HepG2 (cell line): ENCODE data around the gene SHC1. TPM values are rescaled to one million over a fixed set of nuclear protein-coding genes. Genes with fewer than 3 reads are reported as not detected.

Source experiments
- ARNT ChIP-seq: fragments of 450-650 bp; IDR thresholded peaks from 2 replicates; pipeline ENCODE4 v1.6.1; 2017
- CEBPG ChIP-seq: IDR thresholded peaks from 2 replicates; pipeline ENCODE4 v1.6.1; 2016
- MAZ ChIP-seq, 2 experiments: sonication (generic) in 1 of 2; formaldehyde crosslinking in 1 of 2; IDR thresholded peaks; 2 replicates each; pipeline versions ENCODE4 v1.5.0 to v1.6.1; 2012 to 2020; ENCODE audit warnings: low read depth in 2 of 2, mild to moderate bottlenecking in 2 of 2, borderline replicate concordance in 1 of 2, improper control_type of control experiment in 1 of 2, low read length in 1 of 2, missing genetic modification reagents in 1 of 2, moderate library complexity in 1 of 2
- NFE2L1 ChIP-seq: sonication (generic); formaldehyde crosslinking; IDR thresholded peaks from 2 replicates; pipeline ENCODE4 v1.4.0; 2020; ENCODE audit warnings: missing genetic modification reagents, mild to moderate bottlenecking, borderline replicate concordance
- NPAS2 ChIP-seq: sonication (generic); formaldehyde crosslinking; IDR thresholded peaks from 2 replicates; pipeline ENCODE4 v1.8.0; 2022; ENCODE audit warnings: mild to moderate bottlenecking, missing genetic modification reagents, borderline replicate concordance
- NR1H2 ChIP-seq: sonication (generic); formaldehyde crosslinking; IDR thresholded peaks from 2 replicates; pipeline ENCODE4 v1.8.1; 2022; ENCODE audit warnings: low read depth, missing genetic modification reagents, borderline replicate concordance
- SOX13 ChIP-seq, 3 experiments: fragments of 450-650 bp in 1 of 3; sonication (generic) in 1 of 3; formaldehyde crosslinking in 1 of 3; IDR thresholded peaks in 2 of 3; conservative IDR thresholded peaks in 1 of 3; 2 replicates each; pipeline versions ENCODE4 v1.5.0 to v1.6.1; 2016 to 2020; ENCODE audit warnings: antibody characterized with exemption in 1 of 3, mild to moderate bottlenecking in 1 of 3, missing compliant biosample characterization in 1 of 3, missing genetic modification reagents in 1 of 3, moderate library complexity in 1 of 3
- SRY ChIP-seq: sonication (generic); formaldehyde crosslinking; IDR thresholded peaks from 2 replicates; pipeline ENCODE4 v1.8.0; 2022; ENCODE audit warnings: mild to moderate bottlenecking, missing genetic modification reagents
- SYNCRIP ChIP-seq: fragments of 200-400 bp; formaldehyde crosslinking; IDR thresholded peaks from 2 replicates; pipeline ENCODE4 v1.6.1; 2018; ENCODE audit warnings: mild to moderate bottlenecking, low read depth, low read length; ENCODE audit not compliant: insufficient read depth
- TAF15 ChIP-seq: fragments of 200-400 bp; formaldehyde crosslinking; IDR thresholded peaks from one replicate; pipeline ENCODE4 v1.6.1; 2018; ENCODE audit warnings: mild to moderate bottlenecking, low read depth, low read length; ENCODE audit not compliant: poor library complexity, severe bottlenecking
- TBP ChIP-seq: sonication (generic); formaldehyde crosslinking; IDR thresholded peaks from 2 replicates; pipeline ENCODE4 v1.5.0; 2020; ENCODE audit warnings: missing genetic modification reagents
- U2AF1 ChIP-seq: fragments of 200-400 bp; formaldehyde crosslinking; optimal IDR thresholded peaks from 2 replicates; pipeline ENCODE3; 2017; ENCODE audit warnings: mild to moderate bottlenecking, low read depth, low read length
- ZNF232 ChIP-seq: sonication (generic); formaldehyde crosslinking; IDR thresholded peaks from 2 replicates; pipeline ENCODE4 v1.4.0; 2020; ENCODE audit warnings: missing genetic modification reagents, borderline replicate concordance
- ZNF235 ChIP-seq: sonication (generic); formaldehyde crosslinking; IDR thresholded peaks from 2 replicates; pipeline ENCODE4 v1.8.1; 2023; ENCODE audit warnings: mild to moderate bottlenecking, missing genetic modification reagents, borderline replicate concordance
- ZNF775 ChIP-seq: sonication (generic); formaldehyde crosslinking; IDR thresholded peaks from 2 replicates; pipeline ENCODE4 v1.4.0; 2020; ENCODE audit warnings: missing genetic modification reagents, mild to moderate bottlenecking, moderate library complexity, borderline replicate concordance
- ZSCAN12 ChIP-seq: sonication (generic); formaldehyde crosslinking; IDR thresholded peaks from 2 replicates; pipeline ENCODE4 v1.9.0; 2021; ENCODE audit warnings: mild to moderate bottlenecking, missing genetic modification reagents
- polyA plus RNA-seq, 8 experiments: library from polyadenylated mRNA; depleted of rRNA in 3 of 8; stranded (reverse) in 7 of 8; unstranded in 1 of 8; fragments of >200 nt; fragmentation: Illumina TruSeq in 4 of 8; extraction: Trizol in 4 of 8; gene quantifications; 2 replicates each; pipeline versions ENCODE4 v1.2.1 to v1.2.3, GENCODE V29; 2011 to 2016; ENCODE audit warnings: low read depth in 4 of 8, missing spikeins in 1 of 8, mixed read lengths in 1 of 8; ENCODE audit not compliant: insufficient read depth in 1 of 8
- total RNA-seq, 5 experiments: library from RNA; depleted of rRNA; stranded (reverse); fragments of >200 nt; fragmentation: Illumina TruSeq; extraction: Trizol; gene quantifications; 2 replicates each; pipeline ENCODE4 v1.2.3, GENCODE V29; 2016; ENCODE audit warnings: low read depth in 1 of 5
- TF ChIP-seq, protein P1 (sequence below): sonication (generic); formaldehyde crosslinking; IDR thresholded peaks from 2 replicates; pipeline ENCODE4 v1.5.0; 2020; ENCODE audit warnings: mild to moderate bottlenecking, missing genetic modification reagents
- TF ChIP-seq, protein P2 (sequence below): IDR thresholded peaks from 2 replicates; pipeline ENCODE4 v1.6.1; 2012; ENCODE audit warnings: low read length, improper control_type of control experiment
- TF ChIP-seq, protein P3 (sequence below): IDR thresholded peaks from 2 replicates; pipeline ENCODE4 v1.6.1; 2016

The SHC1 gene
- total and polyA plus RNA-seq, 2 of the 13 experiments (the other 11 are each of a cell fraction or from before 2014, with no cell fraction given) = 52.0 to 137 TPM

DNA sequence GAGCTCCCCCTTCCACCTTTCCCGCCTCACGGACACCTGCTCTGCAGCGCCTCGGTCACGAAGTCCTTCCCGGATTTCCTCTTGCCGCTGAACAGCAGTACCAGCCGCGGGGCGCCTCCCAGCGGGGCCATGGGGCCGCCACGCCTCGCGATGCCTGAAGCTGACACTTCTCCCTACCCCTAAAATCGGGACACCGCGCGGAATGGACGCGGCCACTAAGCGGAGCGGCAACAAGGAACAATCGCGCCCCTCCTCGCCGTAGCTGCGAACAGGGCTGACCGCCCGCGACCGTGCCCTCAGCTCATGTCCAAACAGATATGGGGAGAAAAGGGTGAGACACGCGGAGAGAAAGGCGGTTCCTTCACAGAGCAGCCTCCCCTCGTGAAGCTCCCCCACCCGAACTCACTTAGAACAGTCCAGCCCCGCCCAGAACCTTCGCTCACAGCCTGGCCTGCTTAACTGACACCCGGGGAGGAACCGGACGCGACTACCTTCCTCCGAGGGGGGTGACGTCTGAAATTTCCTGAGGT lies 33.9 kb downstream of the SHC1 start, which contains the start of gene PMVK (continued):
- TF ChIP-seq ZNF232 (CRISPR knock-in tag) (peak; percentile 99), ZNF235 (peak; percentile 97), SYNCRIP (no peak), NFE2L1 (CRISPR knock-in tag) (peak; percentile 86; the same call in 1 of the 2 replicates), ZNF775 (CRISPR knock-in tag) (peak; percentile 96), TAF15 (no peak), CEBPG (peak; percentile 69), SRY (CRISPR knock-in tag) (peak; percentile 95), U2AF1 (peak; percentile 88), NR1H2 (peak; percentile 97; the same call in 1 of the 2 replicates), ZSCAN12 (CRISPR knock-in tag) (peak; percentile 96; the same call in 1 of the 2 replicates), ARNT (no peak), TBP (CRISPR knock-in tag) (no peak), NPAS2 (CRISPR knock-in tag) (no peak), SOX13 (IDR thresholded peaks at IDR 0.05) (no peak), SOX13 (CRISPR knock-in tag; conservative IDR thresholded peaks at IDR 0.05 in 1 of 2, IDR thresholded peaks at IDR 0.05 in 1 of 2) (peak in 1 of 2 experiments; percentile 77; a peak in 2 of 4 replicates), MAZ (IDR thresholded peaks at IDR 0.05; ENCODE audit: borderline replicate concordance, low read depth, low read length) (no peak), MAZ (CRISPR knock-in tag; IDR thresholded peaks at IDR 0.05; ENCODE audit: low read depth) (peak; percentile 96)
- TF ChIP-seq, protein P1, sequence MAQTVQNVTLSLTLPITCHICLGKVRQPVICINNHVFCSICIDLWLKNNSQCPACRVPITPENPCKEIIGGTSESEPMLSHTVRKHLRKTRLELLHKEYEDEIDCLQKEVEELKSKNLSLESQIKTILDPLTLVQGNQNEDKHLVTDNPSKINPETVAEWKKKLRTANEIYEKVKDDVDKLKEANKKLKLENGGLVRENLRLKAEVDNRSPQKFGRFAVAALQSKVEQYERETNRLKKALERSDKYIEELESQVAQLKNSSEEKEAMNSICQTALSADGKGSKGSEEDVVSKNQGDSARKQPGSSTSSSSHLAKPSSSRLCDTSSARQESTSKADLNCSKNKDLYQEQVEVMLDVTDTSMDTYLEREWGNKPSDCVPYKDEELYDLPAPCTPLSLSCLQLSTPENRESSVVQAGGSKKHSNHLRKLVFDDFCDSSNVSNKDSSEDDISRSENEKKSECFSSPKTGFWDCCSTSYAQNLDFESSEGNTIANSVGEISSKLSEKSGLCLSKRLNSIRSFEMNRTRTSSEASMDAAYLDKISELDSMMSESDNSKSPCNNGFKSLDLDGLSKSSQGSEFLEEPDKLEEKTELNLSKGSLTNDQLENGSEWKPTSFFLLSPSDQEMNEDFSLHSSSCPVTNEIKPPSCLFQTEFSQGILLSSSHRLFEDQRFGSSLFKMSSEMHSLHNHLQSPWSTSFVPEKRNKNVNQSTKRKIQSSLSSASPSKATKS = peak; percentile 99
- TF ChIP-seq, protein P2, sequence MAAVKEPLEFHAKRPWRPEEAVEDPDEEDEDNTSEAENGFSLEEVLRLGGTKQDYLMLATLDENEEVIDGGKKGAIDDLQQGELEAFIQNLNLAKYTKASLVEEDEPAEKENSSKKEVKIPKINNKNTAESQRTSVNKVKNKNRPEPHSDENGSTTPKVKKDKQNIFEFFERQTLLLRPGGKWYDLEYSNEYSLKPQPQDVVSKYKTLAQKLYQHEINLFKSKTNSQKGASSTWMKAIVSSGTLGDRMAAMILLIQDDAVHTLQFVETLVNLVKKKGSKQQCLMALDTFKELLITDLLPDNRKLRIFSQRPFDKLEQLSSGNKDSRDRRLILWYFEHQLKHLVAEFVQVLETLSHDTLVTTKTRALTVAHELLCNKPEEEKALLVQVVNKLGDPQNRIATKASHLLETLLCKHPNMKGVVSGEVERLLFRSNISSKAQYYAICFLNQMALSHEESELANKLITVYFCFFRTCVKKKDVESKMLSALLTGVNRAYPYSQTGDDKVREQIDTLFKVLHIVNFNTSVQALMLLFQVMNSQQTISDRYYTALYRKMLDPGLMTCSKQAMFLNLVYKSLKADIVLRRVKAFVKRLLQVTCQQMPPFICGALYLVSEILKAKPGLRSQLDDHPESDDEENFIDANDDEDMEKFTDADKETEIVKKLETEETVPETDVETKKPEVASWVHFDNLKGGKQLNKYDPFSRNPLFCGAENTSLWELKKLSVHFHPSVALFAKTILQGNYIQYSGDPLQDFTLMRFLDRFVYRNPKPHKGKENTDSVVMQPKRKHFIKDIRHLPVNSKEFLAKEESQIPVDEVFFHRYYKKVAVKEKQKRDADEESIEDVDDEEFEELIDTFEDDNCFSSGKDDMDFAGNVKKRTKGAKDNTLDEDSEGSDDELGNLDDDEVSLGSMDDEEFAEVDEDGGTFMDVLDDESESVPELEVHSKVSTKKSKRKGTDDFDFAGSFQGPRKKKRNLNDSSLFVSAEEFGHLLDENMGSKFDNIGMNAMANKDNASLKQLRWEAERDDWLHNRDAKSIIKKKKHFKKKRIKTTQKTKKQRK = no peak
- TF ChIP-seq, protein P3, sequence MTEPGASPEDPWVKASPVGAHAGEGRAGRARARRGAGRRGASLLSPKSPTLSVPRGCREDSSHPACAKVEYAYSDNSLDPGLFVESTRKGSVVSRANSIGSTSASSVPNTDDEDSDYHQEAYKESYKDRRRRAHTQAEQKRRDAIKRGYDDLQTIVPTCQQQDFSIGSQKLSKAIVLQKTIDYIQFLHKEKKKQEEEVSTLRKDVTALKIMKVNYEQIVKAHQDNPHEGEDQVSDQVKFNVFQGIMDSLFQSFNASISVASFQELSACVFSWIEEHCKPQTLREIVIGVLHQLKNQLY = peak; percentile 93
